Measurements from ENCODE around the gene BBOX1. TPM values are rescaled to one million over a fixed set of nuclear protein-coding genes. Genes with fewer than 3 reads are reported as not detected.

Gene BBOX1
- total RNA-seq, 4 donors from 2014 or later = 13.3 to 45.1 (median 28.5) TPM

DNA sequence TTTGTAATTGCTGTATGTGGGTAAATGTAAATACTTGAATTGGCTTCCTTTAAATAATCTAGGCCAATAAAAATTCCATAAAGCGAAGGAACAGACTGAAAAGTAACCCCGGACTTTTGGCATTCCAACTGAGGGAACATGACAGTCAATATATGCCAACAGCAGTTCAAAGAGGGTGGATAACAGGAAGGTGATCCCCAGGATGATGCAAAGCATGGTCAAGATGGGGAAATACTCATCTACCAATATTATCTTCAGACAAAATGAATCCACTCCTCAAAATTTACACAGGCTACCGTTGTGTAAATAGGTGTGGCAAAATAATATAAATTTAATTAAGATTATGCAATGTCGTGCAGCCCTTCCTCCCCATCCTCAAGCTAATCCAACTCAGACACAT lies 56.9 kb downstream of the BBOX1 start:
- Histone ChIP-seq H3K4me3 (replicated peaks in 1 of 3) (no peak overlapping the region), H3K9me3 (no peaks in the 10 kb centered on the region), H3K36me3 (no peaks in the 10 kb centered on the region), H3K4me1 (peaks cover 13 to 28% of the 10 kb centered on the region in 2 donors), H3K27me3 (no peaks in the 10 kb centered on the region), H3K27ac (no peak overlapping the region)
- no peak for DNase-seq
- intact Hi-C loops (cut with DNase I) = no loop called here
- WGBS, 2 donors = 91% methylated on average over 4 of the region's 4 CpGs
- TF ChIP-seq, protein P1, sequence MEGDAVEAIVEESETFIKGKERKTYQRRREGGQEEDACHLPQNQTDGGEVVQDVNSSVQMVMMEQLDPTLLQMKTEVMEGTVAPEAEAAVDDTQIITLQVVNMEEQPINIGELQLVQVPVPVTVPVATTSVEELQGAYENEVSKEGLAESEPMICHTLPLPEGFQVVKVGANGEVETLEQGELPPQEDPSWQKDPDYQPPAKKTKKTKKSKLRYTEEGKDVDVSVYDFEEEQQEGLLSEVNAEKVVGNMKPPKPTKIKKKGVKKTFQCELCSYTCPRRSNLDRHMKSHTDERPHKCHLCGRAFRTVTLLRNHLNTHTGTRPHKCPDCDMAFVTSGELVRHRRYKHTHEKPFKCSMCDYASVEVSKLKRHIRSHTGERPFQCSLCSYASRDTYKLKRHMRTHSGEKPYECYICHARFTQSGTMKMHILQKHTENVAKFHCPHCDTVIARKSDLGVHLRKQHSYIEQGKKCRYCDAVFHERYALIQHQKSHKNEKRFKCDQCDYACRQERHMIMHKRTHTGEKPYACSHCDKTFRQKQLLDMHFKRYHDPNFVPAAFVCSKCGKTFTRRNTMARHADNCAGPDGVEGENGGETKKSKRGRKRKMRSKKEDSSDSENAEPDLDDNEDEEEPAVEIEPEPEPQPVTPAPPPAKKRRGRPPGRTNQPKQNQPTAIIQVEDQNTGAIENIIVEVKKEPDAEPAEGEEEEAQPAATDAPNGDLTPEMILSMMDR (IDR thresholded peaks at IDR 0.05) = no peak
- TF ChIP-seq POLR2A (IDR thresholded peaks at IDR 0.05) = no peak

DNA sequence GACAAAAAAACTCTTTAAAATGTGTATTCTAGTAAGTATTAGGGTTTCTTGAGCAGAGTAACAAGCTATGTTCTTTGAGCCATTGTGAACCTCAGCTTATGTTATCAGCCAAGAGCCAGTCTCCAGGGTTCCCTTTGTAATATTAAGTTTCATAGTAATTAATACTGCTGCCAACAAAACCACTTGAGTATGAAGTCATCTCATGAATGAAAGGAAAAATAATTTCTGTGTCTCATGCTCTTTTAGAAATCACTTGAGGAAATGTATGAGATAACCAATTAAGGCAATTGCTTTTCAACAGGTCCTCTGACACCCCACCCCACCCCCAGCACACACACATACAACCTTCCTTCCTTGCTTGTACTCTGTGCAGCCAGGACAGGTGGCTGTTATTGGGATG lies 59.9 kb downstream of the BBOX1 start:
- peaks cover 10 to 13% of the 10 kb centered on the region in 2 donors for H3K4me1 ChIP-seq
- DNase-seq = no peak
- no peak for TF ChIP-seq POLR2A (IDR thresholded peaks at IDR 0.05)
- TF ChIP-seq, protein P1 (IDR thresholded peaks at IDR 0.05) = no peak
- H3K4me3 ChIP-seq (replicated peaks in 1 of 3) = no peak overlapping the region
- intact Hi-C loops (cut with DNase I) = no loop called here
- no peaks in the 10 kb centered on the region for H3K27me3 ChIP-seq
- H3K27ac ChIP-seq = no peak overlapping the region
- H3K36me3 ChIP-seq = no peaks in the 10 kb centered on the region
- H3K9me3 ChIP-seq = no peaks in the 10 kb centered on the region

DNA sequence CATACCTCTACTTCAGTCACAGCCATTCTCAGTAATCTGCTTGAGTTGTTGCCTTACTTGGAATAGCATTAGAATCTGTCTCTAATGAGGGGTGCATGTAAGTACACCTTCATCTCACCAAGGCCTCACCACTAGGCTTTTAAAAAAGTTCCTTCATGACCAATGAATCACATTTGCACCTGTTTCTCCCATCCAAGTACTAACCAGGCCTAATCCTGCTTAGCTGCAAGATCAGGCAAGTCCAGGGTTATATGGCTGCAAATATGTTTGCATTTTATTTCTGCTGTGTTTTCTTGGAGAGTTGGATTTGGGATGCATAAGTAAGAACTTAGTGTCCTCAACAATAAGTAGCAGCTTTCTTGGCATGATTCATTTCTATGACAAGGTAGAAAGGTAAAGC lies 66.9 kb downstream of the BBOX1 start:
- Histone ChIP-seq H3K27me3 (no peaks in the 10 kb centered on the region), H3K36me3 (no peaks in the 10 kb centered on the region), H3K4me1 (no peaks in the 10 kb centered on the region), H3K27ac (no peak overlapping the region), H3K4me3 (replicated peaks in 1 of 3) (no peak overlapping the region), H3K9me3 (no peaks in the 10 kb centered on the region)
- DNase-seq = no peak
- intact Hi-C loops (cut with DNase I) = no loop called here
- no peak for TF ChIP-seq POLR2A (IDR thresholded peaks at IDR 0.05)
- TF ChIP-seq, protein P1 (IDR thresholded peaks at IDR 0.05) = no peak

DNA sequence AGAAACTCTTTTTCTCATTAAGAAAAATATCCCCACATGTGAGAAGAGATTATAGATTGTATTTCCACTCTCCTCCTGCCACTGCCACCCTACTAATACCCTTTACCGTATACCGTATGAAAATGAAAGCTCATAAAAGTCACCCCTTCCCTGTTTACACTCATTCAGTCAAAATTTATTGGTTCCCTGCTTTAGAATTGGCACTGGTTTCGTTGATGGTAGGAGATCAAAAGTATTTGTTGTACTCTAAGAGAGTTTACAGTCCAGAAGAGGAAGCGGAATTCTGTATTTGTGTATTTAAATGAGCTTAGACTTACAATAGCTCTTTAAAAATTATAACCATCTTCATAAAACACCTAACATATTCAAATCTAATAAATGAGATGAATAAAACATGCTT lies 68.2 kb downstream of the BBOX1 start:
- Histone ChIP-seq H3K36me3 (no peaks in the 10 kb centered on the region), H3K4me1 (no peaks in the 10 kb centered on the region), H3K9me3 (no peaks in the 10 kb centered on the region), H3K4me3 (replicated peaks in 1 of 3) (no peak overlapping the region), H3K27ac (no peak overlapping the region), H3K27me3 (no peaks in the 10 kb centered on the region)
- intact Hi-C loops (cut with DNase I) = no loop called here
- DNase-seq = no peak
- no peak for TF ChIP-seq POLR2A (IDR thresholded peaks at IDR 0.05)
- TF ChIP-seq, protein P1 (IDR thresholded peaks at IDR 0.05) = no peak
- 86 to 89% methylated on average over 4 of the region's 4 CpGs for WGBS, 2 donors

DNA sequence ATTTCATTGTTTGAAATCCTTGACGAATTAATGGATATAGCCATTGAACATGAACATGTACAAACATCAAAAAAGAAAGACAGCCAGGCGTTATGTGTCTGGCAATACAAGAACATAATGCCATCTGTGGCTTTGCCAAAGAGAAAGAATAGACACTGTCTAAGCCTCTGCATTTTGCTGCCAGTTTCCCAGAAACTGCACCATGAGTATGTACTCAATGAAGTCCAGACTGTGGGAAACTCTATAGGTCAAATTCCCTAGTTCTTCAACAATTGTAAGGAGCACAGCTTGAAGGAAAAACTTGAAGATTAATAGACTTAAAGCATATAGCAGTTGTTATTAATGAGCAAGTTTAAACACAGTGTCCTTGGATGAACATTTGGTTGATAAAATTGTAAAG lies 71.3 kb downstream of the BBOX1 start:
- no peaks in the 10 kb centered on the region for H3K4me1 ChIP-seq
- H3K9me3 ChIP-seq = no peaks in the 10 kb centered on the region
- H3K27ac ChIP-seq = no peak overlapping the region
- no peaks in the 10 kb centered on the region for H3K27me3 ChIP-seq
- no peak for DNase-seq
- H3K4me3 ChIP-seq (replicated peaks in 1 of 3) = no peak overlapping the region
- intact Hi-C loops (cut with DNase I) = no loop called here
- TF ChIP-seq POLR2A (IDR thresholded peaks at IDR 0.05) = no peak
- TF ChIP-seq, protein P1 (IDR thresholded peaks at IDR 0.05) = no peak
- WGBS, 2 donors = 92 to 94% methylated on average over 2 of the region's 2 CpGs
- no peaks in the 10 kb centered on the region for H3K36me3 ChIP-seq

Measured in thyroid gland (tissue), 4 donors.